Esophagus muscularis mucosa (tissue), 4 donors: ENCODE measurements around the gene GALNTL6.

ENCODE experiments used
- EP300 ChIP-seq: sonication (generic); formaldehyde crosslinking; IDR thresholded peaks from one replicate; pipeline ENCODE4 v1.6.1; 2017; ENCODE audit warnings: antibody characterized with exemption
- POLR2A ChIP-seq: fragments of 450-650 bp; IDR thresholded peaks from one replicate; pipeline ENCODE4 v1.6.1; 2017; ENCODE audit warnings: antibody characterized with exemption, moderate library complexity, mild to moderate bottlenecking, low read depth
- POLR2AphosphoS5 ChIP-seq, 2 donors: sonication (generic); formaldehyde crosslinking; IDR thresholded peaks; one replicate each; pipeline ENCODE4 v1.6.1; 2017; ENCODE audit warnings: antibody characterized with exemption in 2 of 2
- TF ChIP-seq, protein P1 (sequence below), 3 experiments: fragments of 200-600 bp in 2 of 3; fragments of 450-650 bp in 1 of 3; sonication (generic) in 2 of 3; IDR thresholded peaks; one replicate each; pipeline ENCODE4 v1.5.1; 2017 to 2019; ENCODE audit warnings: antibody characterized with exemption in 3 of 3, mild to moderate bottlenecking in 2 of 3, moderate library complexity in 1 of 3

DNA sequence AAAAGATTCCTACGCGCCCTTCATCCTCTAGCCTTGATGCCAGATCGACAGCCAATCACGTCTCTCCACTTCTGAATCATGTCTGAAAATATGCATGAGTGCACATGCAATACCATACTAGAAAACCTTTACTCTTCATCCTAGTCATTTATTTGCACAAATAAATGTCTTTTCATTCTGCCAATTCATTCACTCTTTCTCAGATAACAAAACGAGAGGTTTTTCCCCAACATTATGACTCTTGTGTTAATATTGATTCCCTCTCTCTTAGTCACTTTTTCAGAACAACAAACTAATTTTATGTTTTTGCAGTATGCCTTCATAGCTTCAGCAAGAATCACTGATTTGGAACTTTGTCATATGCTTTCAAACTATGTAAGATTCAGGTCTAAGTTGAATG is 806.0 kb downstream of the GALNTL6 start:
- TF ChIP-seq, protein P1, sequence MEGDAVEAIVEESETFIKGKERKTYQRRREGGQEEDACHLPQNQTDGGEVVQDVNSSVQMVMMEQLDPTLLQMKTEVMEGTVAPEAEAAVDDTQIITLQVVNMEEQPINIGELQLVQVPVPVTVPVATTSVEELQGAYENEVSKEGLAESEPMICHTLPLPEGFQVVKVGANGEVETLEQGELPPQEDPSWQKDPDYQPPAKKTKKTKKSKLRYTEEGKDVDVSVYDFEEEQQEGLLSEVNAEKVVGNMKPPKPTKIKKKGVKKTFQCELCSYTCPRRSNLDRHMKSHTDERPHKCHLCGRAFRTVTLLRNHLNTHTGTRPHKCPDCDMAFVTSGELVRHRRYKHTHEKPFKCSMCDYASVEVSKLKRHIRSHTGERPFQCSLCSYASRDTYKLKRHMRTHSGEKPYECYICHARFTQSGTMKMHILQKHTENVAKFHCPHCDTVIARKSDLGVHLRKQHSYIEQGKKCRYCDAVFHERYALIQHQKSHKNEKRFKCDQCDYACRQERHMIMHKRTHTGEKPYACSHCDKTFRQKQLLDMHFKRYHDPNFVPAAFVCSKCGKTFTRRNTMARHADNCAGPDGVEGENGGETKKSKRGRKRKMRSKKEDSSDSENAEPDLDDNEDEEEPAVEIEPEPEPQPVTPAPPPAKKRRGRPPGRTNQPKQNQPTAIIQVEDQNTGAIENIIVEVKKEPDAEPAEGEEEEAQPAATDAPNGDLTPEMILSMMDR (IDR thresholded peaks at IDR 0.05) = no peak
- TF ChIP-seq POLR2A (no peak), EP300 (no peak), POLR2AphosphoS5 (IDR thresholded peaks at IDR 0.05) (no peak)
